GM12892 (cell line): ENCODE measurements around the gene SEMA3C.

Source experiments
- POLR2A ChIP-seq: IDR thresholded peaks from 2 replicates; pipeline ENCODE4 v1.6.1; 2011; ENCODE audit warnings: low read depth, low read length, control low read depth
- POLR2AphosphoS5 ChIP-seq: IDR thresholded peaks from 2 replicates; pipeline ENCODE4 v1.6.1; 2011; ENCODE audit warnings: low read depth, low read length, control low read depth

- TF ChIP-seq POLR2AphosphoS5 (no peak), POLR2A (no peak)
Observed at GRCh38 chr7:80921130-80921529, 2.3 kb upstream of the SEMA3C start.
